Middle frontal gyrus (tissue), 1 donor: ENCODE data around the gene TM4SF4.
"Not testable (repeated sequence)": the region's sequence is repeated elsewhere in the genome, so short reads cannot be mapped to it uniquely, and the experiment has no call there.

Experiments used
- DNase-seq: peaks from one replicate; pipeline ENCODE4 v3.0.0-alpha.2; 2015; ENCODE audit warnings: low spot score; ENCODE audit errors: extremely low spot score

The TM4SF4 gene, protein sequence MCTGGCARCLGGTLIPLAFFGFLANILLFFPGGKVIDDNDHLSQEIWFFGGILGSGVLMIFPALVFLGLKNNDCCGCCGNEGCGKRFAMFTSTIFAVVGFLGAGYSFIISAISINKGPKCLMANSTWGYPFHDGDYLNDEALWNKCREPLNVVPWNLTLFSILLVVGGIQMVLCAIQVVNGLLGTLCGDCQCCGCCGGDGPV

DNA sequence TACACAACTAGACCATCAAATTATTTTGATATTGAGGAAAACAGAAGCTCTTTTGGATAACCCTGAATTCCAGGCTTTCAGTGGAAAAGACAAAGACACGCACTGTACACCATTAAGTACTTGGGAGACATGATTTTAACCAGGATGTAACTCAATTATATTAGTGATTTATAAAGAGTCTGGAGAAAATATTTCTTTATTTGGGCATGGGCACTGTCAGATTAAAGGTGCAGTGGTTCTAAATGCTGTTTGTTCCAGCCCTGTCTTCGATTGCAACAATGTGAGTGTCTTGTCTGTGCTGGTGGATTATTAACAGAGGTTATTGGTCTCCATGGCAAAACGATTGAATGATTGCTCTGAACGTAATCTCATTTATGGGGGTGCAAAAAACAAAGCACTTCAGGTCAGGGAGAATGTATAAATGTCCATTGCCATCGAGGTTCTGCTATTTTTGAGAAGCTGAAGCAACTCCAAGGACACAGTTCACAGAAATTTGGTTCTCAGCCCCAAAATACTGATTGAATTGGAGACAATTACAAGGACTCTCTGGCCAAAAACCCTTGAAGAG is at the start of gene TM4SF4:
Gene TM4SF4, plus strand, starts transcription at position 448 of the 568 bp plus-strand sequence. CDS start 181 bp downstream, outside the sequence.
- no peak for DNase-seq

DNA sequence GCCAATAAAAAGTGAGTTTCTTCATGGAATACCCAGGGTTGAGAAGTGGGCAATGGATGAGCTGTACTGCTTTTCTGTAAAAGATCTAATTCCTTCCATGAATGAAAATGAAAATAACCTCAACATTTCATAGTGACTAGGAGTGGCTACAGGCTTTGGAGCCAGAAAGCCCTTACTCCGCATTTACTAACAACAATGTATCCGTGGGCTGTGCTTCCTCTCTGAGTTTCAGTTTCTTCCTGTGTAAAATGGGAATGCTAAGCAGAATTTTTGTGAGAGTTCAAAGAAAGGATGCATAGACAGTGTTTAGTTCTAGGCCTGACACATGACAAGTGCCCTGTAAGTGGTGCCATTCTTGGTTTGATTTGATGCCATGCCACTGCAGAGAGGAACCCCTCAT is 49.6 kb upstream of the TM4SF4 start:
- no peak for DNase-seq

DNA sequence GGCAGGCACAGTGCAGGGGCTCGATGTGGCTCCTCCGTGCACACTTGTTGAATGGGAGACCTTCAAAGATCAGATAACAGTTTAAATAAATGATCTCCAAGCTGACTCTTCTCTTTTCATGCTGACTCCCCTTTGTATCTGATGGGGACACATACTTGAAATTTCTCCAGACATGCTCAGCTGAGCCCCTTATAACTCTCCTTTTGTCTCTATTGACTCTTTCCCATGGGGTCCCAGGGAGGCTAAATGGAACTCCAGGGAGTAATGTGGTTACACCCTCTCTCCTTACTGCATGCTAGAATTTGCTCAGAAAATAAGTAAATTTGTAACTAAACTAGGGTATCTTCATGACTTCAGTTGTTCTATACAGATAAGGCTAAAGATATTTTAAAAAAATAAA is 48.2 kb upstream of the TM4SF4 start:
- DNase-seq: no peak

DNA sequence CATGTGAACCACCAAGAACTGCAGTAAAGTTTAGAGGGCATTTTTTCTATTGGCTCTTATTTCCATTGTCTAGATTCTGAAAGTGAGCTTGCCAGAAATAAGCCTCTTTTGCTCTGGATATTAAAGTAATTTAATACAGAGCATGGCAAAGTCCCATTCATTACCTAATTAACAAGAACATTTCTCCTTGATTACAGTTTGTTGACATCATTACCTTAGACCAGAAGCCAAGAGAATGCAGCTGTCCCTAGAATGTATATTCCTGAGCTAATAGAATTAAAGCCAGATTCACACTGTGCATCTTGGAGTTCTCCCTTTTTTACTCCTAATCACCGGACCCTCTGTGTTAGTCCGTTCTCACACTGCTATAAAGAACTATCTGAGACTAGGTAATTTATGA is 46.4 kb upstream of the TM4SF4 start:
- DNase-seq: no peak

DNA sequence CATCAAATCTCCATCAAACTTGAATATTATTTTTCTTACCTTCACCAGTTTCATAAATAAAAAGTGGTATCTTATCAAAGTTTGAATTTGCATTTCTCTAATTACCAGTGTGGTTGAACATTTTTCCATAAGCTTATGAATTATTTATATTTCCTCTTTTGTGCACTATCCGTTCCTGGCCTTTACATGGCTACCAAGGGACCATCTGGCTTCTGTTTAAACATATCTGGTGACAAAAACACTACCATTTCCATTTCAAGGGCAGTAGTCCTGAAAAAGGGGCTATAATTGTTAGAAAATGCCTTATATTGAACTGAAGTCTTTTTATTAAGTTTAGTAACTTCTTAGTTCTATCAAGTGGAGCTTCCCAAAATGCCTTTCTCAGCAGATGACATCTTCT is 44.3 kb upstream of the TM4SF4 start:
- DNase-seq: no peak

DNA sequence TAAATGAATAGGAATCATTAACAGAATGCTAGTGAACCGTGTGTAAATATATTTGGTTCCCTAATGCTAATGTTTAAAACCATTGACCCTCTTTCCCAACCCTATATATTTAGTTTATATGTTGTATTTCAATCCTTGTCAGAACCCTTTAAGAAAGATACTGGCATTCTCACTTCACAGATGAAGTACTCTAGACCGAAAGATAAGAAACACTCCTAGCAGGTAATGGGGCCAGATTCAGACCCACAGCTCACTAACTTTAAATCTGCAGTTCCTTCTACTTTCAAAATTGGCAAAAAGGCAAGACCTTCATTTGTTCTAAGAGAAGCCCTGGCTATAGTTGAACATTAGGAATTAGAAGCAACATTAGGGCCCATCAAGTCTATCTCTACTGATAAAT is 42.3 kb upstream of the TM4SF4 start:
- no peak for DNase-seq

DNA sequence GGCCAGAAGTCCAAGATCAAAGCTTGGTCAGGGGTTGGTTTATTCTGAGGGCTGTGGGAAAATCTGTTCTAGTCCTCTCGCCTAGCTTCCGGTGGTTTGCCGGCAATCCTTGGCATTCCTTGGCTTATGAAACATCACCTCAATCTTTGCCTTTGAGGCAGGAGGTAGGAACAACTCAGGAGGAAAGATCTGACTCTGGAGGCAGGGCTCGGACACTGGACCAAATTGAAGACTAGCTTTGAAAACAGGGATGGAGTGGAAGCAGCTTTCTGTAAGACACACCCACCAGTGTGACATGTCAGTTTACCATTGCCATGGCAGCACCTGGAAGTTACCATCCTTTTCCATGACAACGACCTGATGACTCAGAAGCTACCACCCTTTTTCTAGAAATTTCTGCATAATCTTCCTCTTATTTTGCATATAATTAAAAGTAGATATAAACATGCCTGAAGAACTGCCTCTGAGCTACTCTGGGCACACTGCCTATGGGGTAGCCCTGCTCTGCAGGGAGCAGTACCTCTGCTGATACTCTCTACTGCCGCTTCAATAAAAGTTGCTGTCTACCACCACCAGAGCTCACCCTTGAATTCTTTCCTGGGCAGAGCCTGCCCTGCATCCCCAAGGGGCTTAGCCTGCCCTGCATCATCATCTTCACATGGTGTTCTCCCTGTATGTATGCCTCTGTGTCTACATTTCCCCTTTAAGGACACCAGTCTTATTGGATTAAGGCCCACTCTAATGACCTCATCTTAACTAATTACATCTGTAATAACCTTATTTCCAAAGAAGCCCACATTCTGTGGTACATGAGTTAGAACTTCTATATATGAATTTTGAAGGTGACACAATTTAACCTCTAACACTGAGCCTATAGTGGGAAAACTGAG is 38.3 kb upstream of the TM4SF4 start:
- no peak for DNase-seq

DNA sequence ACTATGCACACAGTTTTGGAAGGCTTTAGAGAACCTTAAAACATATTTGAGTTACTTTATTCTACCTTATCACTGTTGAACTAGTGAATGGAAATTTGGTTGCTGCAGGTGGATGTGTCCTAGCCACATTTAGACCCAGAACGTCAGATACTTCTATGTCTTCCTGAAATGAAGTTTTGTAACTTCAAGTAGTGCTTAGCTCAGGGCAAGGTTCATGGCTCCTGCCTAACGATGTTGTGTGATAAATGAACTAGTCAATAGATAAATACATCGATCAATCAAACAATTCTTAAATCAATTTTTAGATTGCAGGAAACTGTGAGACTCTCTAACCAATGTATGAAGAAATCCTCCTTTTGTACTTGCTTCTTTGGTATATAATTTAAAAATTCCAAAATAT is 37.2 kb upstream of the TM4SF4 start:
- no peak for DNase-seq

DNA sequence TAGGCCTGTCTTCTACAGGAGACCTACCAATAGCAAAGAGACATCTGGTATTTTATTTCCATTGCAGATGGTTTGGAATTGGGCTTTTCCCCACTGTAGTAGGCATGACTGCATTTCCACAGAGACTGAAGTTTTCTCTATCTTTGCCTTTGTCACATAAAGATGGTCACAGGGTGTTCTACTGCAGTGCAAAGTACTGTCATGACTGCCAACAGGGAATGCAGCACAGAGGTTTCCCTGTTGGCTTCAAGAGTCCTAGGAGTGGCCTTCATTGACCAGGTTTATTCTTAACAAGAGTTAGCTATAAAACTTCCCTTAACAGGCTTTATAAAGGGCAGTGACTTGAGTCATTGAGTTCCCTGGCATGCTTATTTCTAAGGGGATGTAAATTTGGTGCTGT is 36.8 kb upstream of the TM4SF4 start:
- no peak for DNase-seq

DNA sequence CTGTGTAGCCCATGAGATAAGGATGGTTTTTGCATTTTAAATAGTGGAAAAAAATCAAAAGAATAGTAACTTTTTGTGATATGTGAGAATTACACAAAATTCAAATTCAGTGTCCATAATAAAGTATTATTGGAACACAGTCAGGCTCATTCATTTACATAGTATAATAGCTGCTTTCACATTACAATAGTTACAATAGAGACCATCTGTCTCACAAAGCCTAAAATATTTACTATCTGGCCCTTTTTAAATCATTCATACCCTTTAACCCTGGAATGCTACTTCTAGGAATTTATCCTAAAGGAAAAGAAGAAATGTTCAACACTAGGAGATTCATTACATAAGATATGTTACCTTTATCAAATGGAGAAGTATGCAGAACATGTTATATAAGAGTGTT is 35.5 kb upstream of the TM4SF4 start:
- no peak for DNase-seq

DNA sequence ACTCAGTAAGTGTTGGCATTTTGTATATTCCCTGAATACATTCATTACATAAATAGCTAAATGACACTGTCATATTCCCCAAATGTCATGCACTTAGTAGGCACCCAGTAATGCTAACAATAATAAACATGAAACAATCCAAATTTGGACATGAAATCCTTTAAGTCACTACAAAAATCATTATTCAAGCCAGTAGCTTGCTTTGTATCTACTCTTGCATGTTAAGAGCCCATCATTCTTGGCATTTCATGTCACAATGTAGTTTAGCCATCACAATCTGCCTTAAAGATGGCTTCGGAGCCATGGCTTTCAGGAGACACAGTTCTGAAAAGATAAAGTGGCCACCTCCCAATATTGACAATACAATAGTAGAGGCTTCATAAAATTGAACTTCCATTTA is 32.9 kb upstream of the TM4SF4 start:
- DNase-seq: no peak

DNA sequence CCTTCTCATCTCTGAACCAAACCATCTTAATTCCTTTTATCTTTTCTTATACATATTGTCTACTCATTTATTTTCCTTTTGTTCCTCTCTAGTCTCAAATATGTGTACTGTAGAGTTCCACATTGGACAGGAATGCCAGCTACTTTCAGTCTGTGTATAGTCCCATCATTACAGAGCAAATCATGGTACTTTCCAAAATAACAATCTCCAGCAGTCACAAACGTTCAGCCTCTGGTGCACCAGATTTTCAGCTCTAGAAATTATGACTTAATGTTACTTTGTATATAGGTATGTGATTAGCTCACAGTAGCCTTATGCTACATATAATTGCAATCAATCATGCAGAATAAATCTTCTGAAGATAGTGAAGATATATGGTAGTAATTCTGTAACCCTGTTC is 32.5 kb upstream of the TM4SF4 start:
- DNase-seq: no peak

DNA sequence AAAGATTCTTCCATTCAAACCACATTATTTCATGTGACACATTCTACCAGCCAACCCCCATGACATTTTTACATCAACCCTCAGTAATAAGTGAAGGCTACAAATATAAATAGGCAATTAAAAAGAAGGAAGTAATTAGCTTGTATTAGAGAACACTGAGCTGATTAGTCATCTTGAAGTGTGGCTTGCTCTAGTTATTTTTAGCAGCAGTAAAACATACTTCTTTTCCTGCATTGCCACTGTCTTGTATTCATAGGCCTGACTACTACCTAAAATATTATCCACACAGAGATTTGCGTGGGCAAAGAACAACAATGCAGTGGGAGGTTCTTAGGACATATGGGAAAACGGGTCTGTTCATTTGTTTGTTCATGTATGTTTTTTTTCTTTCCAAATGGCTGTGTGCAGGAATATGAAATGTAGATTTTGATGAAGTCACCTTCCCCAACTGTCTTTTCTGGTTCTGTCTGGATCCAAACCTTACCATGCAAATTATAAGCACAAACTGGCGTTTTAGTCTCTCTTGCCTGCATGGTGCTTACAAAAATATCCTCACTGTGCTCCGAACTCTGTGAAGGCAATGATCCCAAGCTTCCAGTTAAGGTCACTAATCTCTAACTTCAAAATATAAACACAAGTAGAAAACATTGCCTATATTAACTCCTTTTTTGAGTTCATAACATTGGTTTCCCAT is 31.5 kb upstream of the TM4SF4 start:
- no peak for DNase-seq

DNA sequence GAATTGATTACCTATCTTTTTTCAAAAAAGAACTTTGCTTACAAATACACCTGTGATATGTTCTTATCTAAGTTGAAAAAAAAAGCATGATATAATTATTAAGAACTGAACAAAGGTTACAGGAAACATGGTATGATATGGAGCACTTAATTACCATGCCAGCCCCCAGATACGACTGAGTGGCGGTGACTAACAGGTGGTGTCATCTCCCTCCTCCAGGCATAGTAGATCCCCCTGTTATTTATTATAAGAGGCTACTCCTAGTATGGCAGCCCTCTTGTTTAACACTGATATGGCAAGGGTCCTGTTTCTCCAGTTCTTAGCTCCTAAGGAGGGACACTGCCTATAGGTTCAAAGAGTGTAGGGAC is 31.0 kb upstream of the TM4SF4 start:
- no peak for DNase-seq

DNA sequence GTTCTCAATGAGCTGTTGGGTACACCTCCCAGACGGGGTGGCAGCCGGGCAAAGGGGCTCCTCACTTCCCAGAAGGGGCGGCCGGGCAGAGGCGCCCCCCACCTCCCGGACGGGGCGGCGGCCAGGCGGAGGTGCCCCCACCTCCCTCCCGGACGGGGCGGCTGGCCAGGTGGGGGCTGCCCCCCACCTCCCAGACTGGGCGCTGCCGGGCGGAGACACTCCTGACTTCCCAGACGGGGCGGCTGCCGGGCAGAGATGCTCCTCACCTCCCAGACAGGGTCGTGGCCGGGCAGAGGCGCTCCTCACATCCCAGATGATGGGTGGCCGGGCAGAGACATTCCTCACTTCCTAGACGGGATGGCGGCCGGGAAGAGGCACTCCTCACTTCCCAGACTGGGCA is 29.6 kb upstream of the TM4SF4 start:
- DNase-seq: not testable (repeated sequence)

DNA sequence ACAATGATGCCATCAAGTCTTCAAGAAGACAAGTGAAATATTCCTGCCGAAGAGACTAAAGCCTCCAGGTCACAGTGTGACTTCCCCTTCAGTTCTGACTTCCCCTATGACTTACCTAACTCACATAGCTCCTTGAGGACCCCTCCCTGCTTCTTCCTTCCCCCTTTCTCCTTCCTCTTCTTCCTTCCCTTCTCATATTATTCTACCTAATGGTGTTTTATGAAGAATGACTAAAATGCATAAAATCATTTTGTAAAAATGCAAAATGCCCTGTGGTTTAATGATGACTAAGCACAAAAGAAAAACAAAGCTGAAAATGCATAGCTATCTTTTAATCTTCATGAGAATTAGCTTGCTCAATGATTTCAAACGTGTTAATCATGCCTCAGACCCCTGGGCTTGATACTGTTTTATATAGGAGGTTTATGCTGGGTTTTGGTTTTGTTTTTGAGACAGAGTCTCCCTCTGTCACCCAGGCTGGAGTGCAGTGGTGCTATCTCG is 26.1 kb upstream of the TM4SF4 start:
- no peak for DNase-seq

DNA sequence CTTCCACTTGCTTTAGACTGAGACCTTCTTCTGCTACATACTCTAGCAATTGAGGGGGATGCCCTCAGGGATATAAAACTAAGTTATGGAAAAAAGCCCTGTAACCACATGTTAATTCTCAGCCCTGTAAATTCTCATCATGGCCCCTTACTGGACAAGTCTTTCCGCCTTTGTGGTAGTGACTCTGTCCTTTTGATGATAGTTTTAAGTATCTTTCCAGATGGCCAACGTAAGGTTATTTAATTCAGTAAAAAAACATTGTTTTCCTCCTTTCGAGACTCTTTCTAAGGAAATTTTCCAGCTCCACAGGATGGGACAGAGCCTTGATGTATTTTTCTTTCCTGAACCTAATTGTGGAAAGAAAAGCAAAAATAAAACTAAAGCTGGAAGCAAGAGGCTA is 25.3 kb upstream of the TM4SF4 start:
- DNase-seq: no peak

DNA sequence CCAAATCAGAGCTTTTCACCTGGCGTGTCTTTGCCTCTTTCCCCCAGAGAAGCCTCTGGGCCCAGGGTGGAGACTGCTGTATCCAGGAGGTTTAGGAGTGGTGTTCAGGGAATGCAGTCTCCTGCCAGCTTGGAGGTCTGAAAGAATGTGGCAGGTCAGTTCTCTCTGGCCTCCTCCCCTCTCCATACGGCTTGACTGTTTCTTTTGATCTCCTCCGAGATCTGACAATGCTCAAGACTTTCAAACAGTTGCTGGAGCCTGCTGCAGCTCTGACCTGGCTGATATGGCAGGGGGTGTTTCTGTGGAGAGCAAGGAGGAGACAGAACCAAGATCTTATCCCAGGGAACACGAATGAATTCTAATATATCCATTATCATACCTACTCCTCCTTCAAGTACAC is 24.7 kb upstream of the TM4SF4 start:
- no peak for DNase-seq

DNA sequence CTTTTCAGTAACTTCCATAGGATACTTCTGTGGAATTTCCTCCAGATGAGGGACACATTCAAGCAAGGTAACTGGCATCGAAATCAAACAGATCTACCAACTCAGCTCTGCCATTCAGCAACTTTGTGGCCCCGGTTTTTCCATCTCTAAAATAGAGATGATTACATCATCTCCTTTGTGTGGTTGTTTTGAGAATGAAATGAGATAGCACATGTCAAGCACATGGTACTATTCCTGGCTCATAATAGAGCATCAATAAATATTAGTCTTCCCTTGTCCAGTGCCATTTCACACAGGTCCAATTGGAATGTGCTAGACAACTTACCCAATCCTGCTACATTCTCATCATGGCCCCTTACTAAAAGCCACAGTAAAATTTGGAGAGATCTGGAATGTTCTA is 24.2 kb upstream of the TM4SF4 start:
- no peak for DNase-seq

DNA sequence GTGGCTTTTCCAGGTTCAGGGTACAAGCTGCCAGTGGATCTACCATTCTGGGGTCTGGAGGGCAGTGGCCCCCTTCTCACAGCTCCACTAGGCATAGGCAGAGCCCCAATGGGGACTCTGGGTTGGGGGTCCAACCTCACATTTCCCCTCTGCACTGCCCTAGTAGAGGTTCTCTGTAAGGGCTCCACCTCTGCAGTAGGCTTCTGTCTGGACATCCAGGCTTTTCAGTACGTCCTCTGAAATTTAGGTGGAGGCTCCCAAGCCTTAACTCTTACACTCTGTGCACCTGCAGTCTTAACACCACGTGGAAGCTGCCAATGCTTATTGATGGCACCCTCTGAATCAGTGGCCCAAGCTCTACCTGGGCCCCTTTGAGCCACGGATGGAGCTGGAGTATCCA is 22.5 kb upstream of the TM4SF4 start:
- DNase-seq: no peak

DNA sequence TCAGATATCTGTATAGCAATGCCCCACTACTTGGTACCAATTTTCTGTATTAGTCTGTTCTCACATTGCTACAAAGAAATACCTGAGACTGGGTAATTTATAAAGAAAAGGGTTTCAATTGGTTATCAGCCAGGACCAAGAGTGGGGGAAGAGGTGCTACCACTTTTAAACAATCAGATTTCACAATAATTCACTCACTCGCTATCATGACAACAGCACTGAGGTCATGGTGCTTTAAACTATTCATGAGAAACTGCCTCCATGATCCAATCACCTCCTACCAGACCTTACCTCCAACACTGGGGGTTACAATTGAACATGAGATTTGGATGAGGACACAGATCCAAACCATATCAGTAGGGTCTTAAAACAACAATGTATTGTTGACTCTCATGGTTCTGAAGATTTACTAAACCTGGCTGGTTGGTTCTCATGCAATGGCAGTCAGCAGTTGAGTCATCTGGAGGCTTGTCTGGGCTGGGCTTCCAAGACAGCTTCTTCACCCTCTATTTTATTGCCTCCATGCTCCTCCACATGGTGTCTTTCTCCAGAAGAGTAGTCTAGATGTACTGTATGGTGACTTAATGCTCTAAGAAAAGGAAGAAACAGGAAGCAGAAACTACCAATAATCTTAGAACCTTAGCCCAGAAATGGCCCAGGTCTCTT is 21.2 kb upstream of the TM4SF4 start:
- DNase-seq: no peak
